ENCODE results near the gene NINJ2.

The NINJ2 gene

DNA sequence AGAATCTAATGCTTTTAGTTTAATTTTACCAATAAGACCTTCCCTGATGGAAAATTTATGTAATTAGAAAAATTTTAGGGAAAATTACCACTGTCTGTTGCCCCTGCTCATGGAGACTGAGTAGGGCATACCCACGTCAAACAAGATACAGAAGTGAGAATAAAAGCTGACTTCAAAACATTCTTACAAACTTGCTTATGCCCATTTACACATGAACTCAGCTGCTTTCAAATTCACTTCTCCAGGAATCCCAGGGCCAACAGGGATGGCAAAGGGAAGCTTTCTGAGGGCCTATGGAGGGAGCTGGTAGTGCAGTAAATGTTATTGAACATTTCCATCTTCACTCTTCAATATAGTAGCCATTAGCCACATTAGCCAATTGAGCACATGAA, 4.8 kb upstream of the NINJ2 start:
- Histone ChIP-seq H3K4me2 (ENCODE audit: insufficient read depth, low read length) (no peak overlapping the region), H2AFZ (ENCODE audit: low read depth, low read length) (no peak overlapping the region), H3K27ac (ENCODE audit: low read length) (no peak overlapping the region), H3K36me3 (ENCODE audit: insufficient read depth, low read length) (no peaks in the 10 kb centered on the region), H3K4me3 (ENCODE audit: low read depth in 1 of 2, low read length in 2 of 2) (no peak overlapping the region), H3K79me2 (ENCODE audit: insufficient read depth, low read length) (no peaks in the 10 kb centered on the region), H3K27me3 (ENCODE audit: insufficient read depth, low read length, poor library complexity) (peaks cover 8% of the 10 kb centered on the region), H3K4me1 (ENCODE audit: insufficient read depth, low read length) (no peaks in the 10 kb centered on the region), H3K9me3 (ENCODE audit: insufficient read depth, low read length, severe bottlenecking) (no peaks in the 10 kb centered on the region), H3K9ac (ENCODE audit: low read depth, low read length) (no peak overlapping the region), H4K20me1 (ENCODE audit: insufficient read depth, low read length) (no peaks in the 10 kb centered on the region)
- TF ChIP-seq, protein P1, sequence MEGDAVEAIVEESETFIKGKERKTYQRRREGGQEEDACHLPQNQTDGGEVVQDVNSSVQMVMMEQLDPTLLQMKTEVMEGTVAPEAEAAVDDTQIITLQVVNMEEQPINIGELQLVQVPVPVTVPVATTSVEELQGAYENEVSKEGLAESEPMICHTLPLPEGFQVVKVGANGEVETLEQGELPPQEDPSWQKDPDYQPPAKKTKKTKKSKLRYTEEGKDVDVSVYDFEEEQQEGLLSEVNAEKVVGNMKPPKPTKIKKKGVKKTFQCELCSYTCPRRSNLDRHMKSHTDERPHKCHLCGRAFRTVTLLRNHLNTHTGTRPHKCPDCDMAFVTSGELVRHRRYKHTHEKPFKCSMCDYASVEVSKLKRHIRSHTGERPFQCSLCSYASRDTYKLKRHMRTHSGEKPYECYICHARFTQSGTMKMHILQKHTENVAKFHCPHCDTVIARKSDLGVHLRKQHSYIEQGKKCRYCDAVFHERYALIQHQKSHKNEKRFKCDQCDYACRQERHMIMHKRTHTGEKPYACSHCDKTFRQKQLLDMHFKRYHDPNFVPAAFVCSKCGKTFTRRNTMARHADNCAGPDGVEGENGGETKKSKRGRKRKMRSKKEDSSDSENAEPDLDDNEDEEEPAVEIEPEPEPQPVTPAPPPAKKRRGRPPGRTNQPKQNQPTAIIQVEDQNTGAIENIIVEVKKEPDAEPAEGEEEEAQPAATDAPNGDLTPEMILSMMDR (IDR thresholded peaks at IDR 0.05; ENCODE audit: borderline replicate concordance, extremely low read depth, low read length, poor library complexity, severe bottlenecking) = no peak
- no peak for TF ChIP-seq EZH2 (IDR thresholded peaks at IDR 0.05; ENCODE audit: borderline replicate concordance, low read depth, low read length, severe bottlenecking)
- DNase-seq (no peak), ATAC-seq (ENCODE audit: insufficient read depth, low read depth) (no peak)

DNA sequence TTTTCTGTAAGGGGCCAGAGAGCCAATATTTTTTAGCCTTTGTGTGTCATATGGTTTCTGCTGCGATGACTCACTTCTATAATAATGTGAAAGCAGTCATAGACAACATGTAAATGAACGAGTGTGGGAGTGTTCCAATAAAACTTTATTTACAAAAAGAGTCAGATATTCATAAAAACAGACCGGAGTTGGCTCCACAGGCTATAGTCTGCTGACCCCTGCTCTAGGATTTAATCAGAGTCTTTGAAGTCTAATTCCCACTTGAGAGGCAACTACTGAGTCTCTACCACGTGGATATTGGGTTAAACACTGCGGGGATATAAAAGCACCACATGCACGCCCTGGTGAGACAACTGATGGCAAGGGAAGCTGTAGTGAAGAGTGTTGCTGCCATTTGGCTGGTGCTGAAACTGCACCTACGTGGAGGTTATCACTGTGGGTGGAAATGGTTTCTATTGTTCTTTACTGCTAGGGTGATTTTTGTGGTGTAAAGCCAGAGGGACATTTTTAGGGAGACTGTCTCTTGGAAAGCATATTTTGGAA, 3.6 kb upstream of the NINJ2 start:
- H3K9me3 ChIP-seq (ENCODE audit: insufficient read depth, low read length, severe bottlenecking) = no peaks in the 10 kb centered on the region
- H3K27ac ChIP-seq (ENCODE audit: low read length) = no peak overlapping the region
- H3K9ac ChIP-seq (ENCODE audit: low read depth, low read length) = no peak overlapping the region
- H3K36me3 ChIP-seq (ENCODE audit: insufficient read depth, low read length) = no peaks in the 10 kb centered on the region
- H3K4me2 ChIP-seq (ENCODE audit: insufficient read depth, low read length) = no peak overlapping the region
- no peak overlapping the region for H2AFZ ChIP-seq (ENCODE audit: low read depth, low read length)
- TF ChIP-seq, protein P1 (IDR thresholded peaks at IDR 0.05; ENCODE audit: borderline replicate concordance, extremely low read depth, low read length, poor library complexity, severe bottlenecking) = no peak
- TF ChIP-seq EZH2 (IDR thresholded peaks at IDR 0.05; ENCODE audit: borderline replicate concordance, low read depth, low read length, severe bottlenecking) = no peak
- no peak for ATAC-seq (ENCODE audit: insufficient read depth, low read depth)
- H3K4me3 ChIP-seq (ENCODE audit: low read depth in 1 of 2, low read length in 2 of 2) = no peak overlapping the region
- no peaks in the 10 kb centered on the region for H3K79me2 ChIP-seq (ENCODE audit: insufficient read depth, low read length)
- H3K27me3 ChIP-seq (ENCODE audit: insufficient read depth, low read length, poor library complexity) = peaks cover 19% of the 10 kb centered on the region
- no peaks in the 10 kb centered on the region for H4K20me1 ChIP-seq (ENCODE audit: insufficient read depth, low read length)
- peaks cover 5% of the 10 kb centered on the region; the same call in 1 of the 2 replicates for H3K4me1 ChIP-seq (ENCODE audit: insufficient read depth, low read length)
- DNase-seq = no peak

DNA sequence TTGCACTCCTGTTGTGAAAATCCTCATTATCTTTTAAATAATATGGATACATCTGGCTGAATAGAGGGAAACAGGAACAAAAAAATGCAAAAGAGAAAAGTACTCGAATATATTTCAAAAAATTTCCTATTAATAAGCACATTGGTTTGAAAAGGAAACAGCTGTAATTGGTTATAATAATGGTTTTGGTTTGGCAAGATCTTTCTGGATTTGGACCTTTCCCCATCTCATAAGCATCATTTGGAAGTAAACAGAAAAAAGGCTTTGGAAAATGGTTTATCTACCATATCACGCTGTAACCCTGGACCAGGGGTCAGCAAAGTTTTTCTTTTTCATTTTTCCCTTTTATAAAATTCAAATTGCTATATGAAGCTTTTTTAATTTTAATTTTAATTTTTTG, 2.8 kb upstream of the NINJ2 start:
- H3K27ac ChIP-seq (ENCODE audit: low read length) = no peak overlapping the region
- H3K4me1 ChIP-seq (ENCODE audit: insufficient read depth, low read length) = peaks cover 5% of the 10 kb centered on the region; the same call in 1 of the 2 replicates
- H4K20me1 ChIP-seq (ENCODE audit: insufficient read depth, low read length) = no peaks in the 10 kb centered on the region
- H3K9ac ChIP-seq (ENCODE audit: low read depth, low read length) = no peak overlapping the region
- H3K36me3 ChIP-seq (ENCODE audit: insufficient read depth, low read length) = no peaks in the 10 kb centered on the region
- ATAC-seq (ENCODE audit: insufficient read depth, low read depth) = no peak
- no peak for TF ChIP-seq EZH2 (IDR thresholded peaks at IDR 0.05; ENCODE audit: borderline replicate concordance, low read depth, low read length, severe bottlenecking)
- TF ChIP-seq, protein P1 (IDR thresholded peaks at IDR 0.05; ENCODE audit: borderline replicate concordance, extremely low read depth, low read length, poor library complexity, severe bottlenecking) = no peak
- no peaks in the 10 kb centered on the region for H3K9me3 ChIP-seq (ENCODE audit: insufficient read depth, low read length, severe bottlenecking)
- H3K79me2 ChIP-seq (ENCODE audit: insufficient read depth, low read length) = no peaks in the 10 kb centered on the region
- no peak overlapping the region for H2AFZ ChIP-seq (ENCODE audit: low read depth, low read length)
- H3K4me3 ChIP-seq (ENCODE audit: low read depth in 1 of 2, low read length in 2 of 2) = no peak overlapping the region
- H3K27me3 ChIP-seq (ENCODE audit: insufficient read depth, low read length, poor library complexity) = peaks cover 21% of the 10 kb centered on the region
- H3K4me2 ChIP-seq (ENCODE audit: insufficient read depth, low read length) = no peak overlapping the region
- DNase-seq = no peak

DNA sequence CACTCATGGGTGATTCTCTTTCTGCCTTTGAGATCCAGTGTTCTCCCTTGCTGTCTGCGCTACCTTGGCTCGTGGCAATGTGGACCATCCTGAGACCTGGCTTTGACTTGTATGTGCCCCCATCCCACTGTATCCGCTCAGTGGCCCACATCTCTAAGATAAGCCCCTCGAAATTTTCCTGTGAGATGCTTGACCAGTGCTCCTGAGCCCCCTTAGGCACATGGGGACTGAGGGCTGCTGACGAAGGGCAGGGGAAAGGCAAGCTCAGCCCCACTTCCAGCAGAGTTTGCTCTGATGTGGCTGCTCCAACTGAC, 1.5 kb upstream of the NINJ2 start:
- Histone ChIP-seq H3K9ac (ENCODE audit: low read depth, low read length) (no peak overlapping the region), H3K27ac (ENCODE audit: low read length) (no peak overlapping the region), H3K27me3 (ENCODE audit: insufficient read depth, low read length, poor library complexity) (peaks cover 21% of the 10 kb centered on the region), H3K36me3 (ENCODE audit: insufficient read depth, low read length) (no peaks in the 10 kb centered on the region), H3K4me2 (ENCODE audit: insufficient read depth, low read length) (no peak overlapping the region), H3K4me1 (ENCODE audit: insufficient read depth, low read length) (peaks cover 5% of the 10 kb centered on the region; the same call in 1 of the 2 replicates), H3K4me3 (ENCODE audit: low read depth in 1 of 2, low read length in 2 of 2) (no peak overlapping the region), H2AFZ (ENCODE audit: low read depth, low read length) (no peak overlapping the region), H3K9me3 (ENCODE audit: insufficient read depth, low read length, severe bottlenecking) (no peaks in the 10 kb centered on the region), H3K79me2 (ENCODE audit: insufficient read depth, low read length) (no peaks in the 10 kb centered on the region), H4K20me1 (ENCODE audit: insufficient read depth, low read length) (no peaks in the 10 kb centered on the region)
- TF ChIP-seq EZH2 (IDR thresholded peaks at IDR 0.05; ENCODE audit: borderline replicate concordance, low read depth, low read length, severe bottlenecking) = no peak
- TF ChIP-seq, protein P1 (IDR thresholded peaks at IDR 0.05; ENCODE audit: borderline replicate concordance, extremely low read depth, low read length, poor library complexity, severe bottlenecking) = no peak
- DNase-seq (no peak), ATAC-seq (ENCODE audit: insufficient read depth, low read depth) (no peak)

Measured in DND-41 (cell line).